H9 (cell line): ENCODE measurements around the gene CDYL. TPM values are rescaled to one million over a fixed set of nuclear protein-coding genes. Genes with fewer than 3 reads are reported as not detected.

Experiments used
- DNase-seq: peaks from one replicate; pipeline ENCODE4 v3.0.0-alpha.2; 2017
- H2AFZ ChIP-seq: one replicate; pipeline ENCODE4 v1.6.1; 2013; ENCODE audit warnings: mild to moderate bottlenecking, low read length, control low read depth, moderate library complexity
- H2AK5ac ChIP-seq: 2 replicates; pipeline ENCODE4 v1.6.1; 2013; ENCODE audit warnings: low read length, control low read depth, mixed read lengths; ENCODE audit not compliant: insufficient read length
- H2BK120ac ChIP-seq: one replicate; pipeline ENCODE4 v1.6.1; 2013; ENCODE audit warnings: low read depth, mild to moderate bottlenecking, low read length, control low read depth, inconsistent platforms; ENCODE audit not compliant: poor library complexity, severe bottlenecking
- H2BK12ac ChIP-seq: 2 replicates; pipeline ENCODE4 v1.6.1; 2013; ENCODE audit warnings: low read length, control low read depth, mixed read lengths, low read depth; ENCODE audit not compliant: insufficient read length
- H2BK15ac ChIP-seq: 2 replicates; pipeline ENCODE4 v1.6.1; 2013; ENCODE audit warnings: low read depth, low read length, control low read depth
- H2BK20ac ChIP-seq: one replicate; pipeline ENCODE4 v1.6.1; 2013; ENCODE audit warnings: low read depth, mild to moderate bottlenecking, low read length, control low read depth, inconsistent platforms; ENCODE audit not compliant: poor library complexity, severe bottlenecking
- H2BK5ac ChIP-seq: 2 replicates; pipeline ENCODE4 v1.6.1; 2013; ENCODE audit warnings: low read length, control low read depth, mixed read lengths; ENCODE audit not compliant: insufficient read length
- H3K14ac ChIP-seq: 2 replicates; pipeline ENCODE4 v1.6.1; 2013; ENCODE audit warnings: low read length, control low read depth; ENCODE audit not compliant: insufficient read depth
- H3K18ac ChIP-seq: 2 replicates; pipeline ENCODE4 v1.6.1; 2013; ENCODE audit warnings: low read depth, mild to moderate bottlenecking, mixed read lengths, low read length, control low read depth; ENCODE audit not compliant: insufficient read length
- H3K23ac ChIP-seq: 2 replicates; pipeline ENCODE4 v1.6.1; 2013; ENCODE audit warnings: low read length, control low read depth, mixed read lengths, low read depth; ENCODE audit not compliant: insufficient read length
- H3K23me2 ChIP-seq: 2 replicates; pipeline ENCODE4 v1.6.1; 2013; ENCODE audit warnings: low read depth, mild to moderate bottlenecking, mixed read lengths, low read length, control low read depth; ENCODE audit not compliant: insufficient read length, poor library complexity, severe bottlenecking
- H3K27ac ChIP-seq: 2 replicates; pipeline ENCODE4 v1.5.1; 2013; ENCODE audit warnings: low read length, control low read depth, mixed read lengths, low read depth; ENCODE audit not compliant: insufficient read length
- H3K27me3 ChIP-seq: 2 replicates; pipeline ENCODE4 v1.6.1; 2013; ENCODE audit warnings: low read length, control low read depth, inconsistent platforms; ENCODE audit not compliant: insufficient read depth
- H3K4ac ChIP-seq: 2 replicates; pipeline ENCODE4 v1.6.1; 2013; ENCODE audit warnings: low read depth, mild to moderate bottlenecking, control low read depth, inconsistent platforms, low read length, moderate library complexity
- H3K4me1 ChIP-seq: 2 replicates; pipeline ENCODE4 v1.6.1; 2013; ENCODE audit warnings: low read length, control low read depth, inconsistent platforms; ENCODE audit not compliant: insufficient read depth
- H3K4me2 ChIP-seq: 2 replicates; pipeline ENCODE4 v1.6.1; 2013; ENCODE audit warnings: low read length, control low read depth, mixed read lengths; ENCODE audit not compliant: insufficient read length, insufficient read depth
- H3K56ac ChIP-seq: 2 replicates; pipeline ENCODE4 v1.6.1; 2013; ENCODE audit warnings: low read depth, mild to moderate bottlenecking, mixed read lengths, low read length, control low read depth; ENCODE audit not compliant: insufficient read length
- H3K79me1 ChIP-seq: 2 replicates; pipeline ENCODE4 v1.6.1; 2013; ENCODE audit warnings: low read depth, mild to moderate bottlenecking, moderate library complexity, low read length, control low read depth, inconsistent platforms; ENCODE audit not compliant: insufficient read depth, poor library complexity, severe bottlenecking
- H3K79me2 ChIP-seq: 2 replicates; pipeline ENCODE4 v1.6.1; 2013; ENCODE audit warnings: low read length, control low read depth, inconsistent platforms; ENCODE audit not compliant: insufficient read depth
- H3K9ac ChIP-seq: 2 replicates; pipeline ENCODE4 v1.6.1; 2013; ENCODE audit warnings: low read length, control low read depth, mixed read lengths; ENCODE audit not compliant: insufficient read length; ENCODE audit errors: extremely low read depth
- H3K9me3 ChIP-seq: one replicate; pipeline ENCODE4 v1.6.1; 2013; ENCODE audit warnings: low read depth, low read length, inconsistent platforms; ENCODE audit not compliant: control insufficient read depth
- H3T11ph ChIP-seq: one replicate; pipeline ENCODE4 v1.6.1; 2013; ENCODE audit warnings: mild to moderate bottlenecking, low read length, control low read depth, inconsistent platforms
- H4K20me1 ChIP-seq: one replicate; pipeline ENCODE4 v1.6.1; 2013; ENCODE audit not compliant: control insufficient read depth, insufficient read length, insufficient read depth
- H4K5ac ChIP-seq: 2 replicates; pipeline ENCODE4 v1.6.1; 2013; ENCODE audit warnings: low read depth, mild to moderate bottlenecking, mixed read lengths, low read length, control low read depth; ENCODE audit not compliant: insufficient read length
- H4K8ac ChIP-seq: replicated peaks from 2 replicates; pipeline ENCODE4 v1.6.1; 2013; ENCODE audit warnings: low read length, control low read depth, mixed read lengths, low read depth; ENCODE audit not compliant: insufficient read length
- H4K91ac ChIP-seq: 2 replicates; pipeline ENCODE4 v1.6.1; 2013; ENCODE audit warnings: low read depth, mild to moderate bottlenecking, moderate library complexity, mixed read lengths, low read length, control low read depth; ENCODE audit not compliant: insufficient read length
- H3K27ac Mint-ChIP-seq, 3 experiments: 2 replicates in 2 of 3; 3 replicates in 1 of 3; pipeline ENCODE4 v1.8.0; 2020 to 2021; ENCODE audit warnings: mixed read lengths in 3 of 3, mild to moderate bottlenecking in 1 of 3, moderate library complexity in 1 of 3
- H3K27me3 Mint-ChIP-seq: 2 replicates; pipeline ENCODE4 v1.8.0; 2021; ENCODE audit warnings: low read depth, mild to moderate bottlenecking, moderate library complexity, mixed read lengths
- H3K36me3 Mint-ChIP-seq, 3 experiments: 2 replicates in 2 of 3; 3 replicates in 1 of 3; pipeline ENCODE4 v1.8.0; 2020 to 2021; ENCODE audit warnings: low read depth in 3 of 3, mixed read lengths in 3 of 3; ENCODE audit not compliant: insufficient read depth in 1 of 3
- H3K4me1 Mint-ChIP-seq, 2 experiments: 2 replicates each; pipeline ENCODE4 v1.8.0; 2020; ENCODE audit warnings: mixed read lengths in 2 of 2
- H3K4me3 Mint-ChIP-seq, 2 experiments: 2 replicates in 1 of 2; 3 replicates in 1 of 2; pipeline ENCODE4 v1.8.0; 2020 to 2021; ENCODE audit warnings: mild to moderate bottlenecking in 2 of 2, mixed read lengths in 2 of 2, moderate library complexity in 1 of 2
- H3K9me3 Mint-ChIP-seq, 2 experiments: 2 replicates in 1 of 2; 3 replicates in 1 of 2; pipeline ENCODE4 v1.8.0; 2020; ENCODE audit warnings: mild to moderate bottlenecking in 2 of 2, mixed read lengths in 2 of 2, moderate library complexity in 1 of 2
- CTCF ChIP-seq: fragments of 200-600 bp; sonication (generic); conservative IDR thresholded peaks from 3 replicates; pipeline ENCODE4 v1.8.0; 2021; ENCODE audit warnings: antibody characterized with exemption, mild to moderate bottlenecking
- WGBS: extraction: QIAGEN DNeasy Blood & Tissue Kit; methylation state at CpG from one replicate; pipeline ENCODE4 v1.1.7; 2013; ENCODE audit warnings: missing lambda C conversion rate, low lambda C conversion rate, mixed read lengths; ENCODE audit not compliant: insufficient read length; ENCODE audit errors: extremely low coverage; 5-methylcytosine and 5-hydroxymethylcytosine counted together
- total RNA-seq: library from RNA; stranded (reverse); gene quantifications from 2 replicates; pipeline ENCODE4 v1.2.1, GENCODE V29; 2021

CDYL gene
- total RNA-seq, 1 experiment from 2014 or later: 95.0 TPM

GRCh38 chr6:4924661-4925271 lies 148.6 kb downstream of the CDYL start:
- Histone ChIP-seq H4K8ac (no peak overlapping the region), H2BK15ac (no peak overlapping the region), H4K20me1 (no peaks in the 10 kb centered on the region), H2BK12ac (no peak overlapping the region), H3K4me1 (peaks cover 20% of the 10 kb centered on the region), H3K27me3 (no peaks in the 10 kb centered on the region), H3K4ac (no peak overlapping the region), H3K14ac (no peak overlapping the region), H4K5ac (no peak overlapping the region), H3K79me2 (peaks cover 24% of the 10 kb centered on the region; the same call in 1 of the 2 replicates), H2BK20ac (no peak overlapping the region), H3K56ac (no peak overlapping the region), H3K23ac (no peak overlapping the region), H2AFZ (no peak overlapping the region), H3K27ac (peak overlapping the region; percentile 3), H2BK5ac (no peak overlapping the region), H4K91ac (no peak overlapping the region), H3K4me2 (no peak overlapping the region), H3K79me1 (peaks cover 6% of the 10 kb centered on the region), H2BK120ac (no peak overlapping the region), H3T11ph (no peak overlapping the region), H3K23me2 (no peaks in the 10 kb centered on the region), H3K18ac (no peak overlapping the region), H2AK5ac (no peak overlapping the region), H3K9me3 (no peaks in the 10 kb centered on the region), H3K9ac (no peak overlapping the region)
- peaks cover 0 to 7% of the 10 kb centered on the region in 2 experiments; a peak in 2 of 5 replicates for H3K9me3 Mint-ChIP-seq
- H3K36me3 Mint-ChIP-seq: peaks cover 2 to 13% (median 12%) of the 10 kb centered on the region in 3 experiments; a peak in 5 of 7 replicates
- H3K4me3 Mint-ChIP-seq: no peak overlapping the region; a peak in 1 of 5 replicates
- no CpG with 5 or more reads among the region's 9 CpGs for WGBS
- H3K27ac Mint-ChIP-seq: peak overlapping the region; percentile 31 to 81 (median 39); a peak in 5 of 7 replicates
- no peak for TF ChIP-seq CTCF
- H3K27me3 Mint-ChIP-seq: no peaks in the 10 kb centered on the region
- DNase-seq: no peak
- H3K4me1 Mint-ChIP-seq: peaks cover 76 to 79% of the 10 kb centered on the region in 2 experiments
